ENCODE results near the gene SLC24A3.

Gene SLC24A3

DNA sequence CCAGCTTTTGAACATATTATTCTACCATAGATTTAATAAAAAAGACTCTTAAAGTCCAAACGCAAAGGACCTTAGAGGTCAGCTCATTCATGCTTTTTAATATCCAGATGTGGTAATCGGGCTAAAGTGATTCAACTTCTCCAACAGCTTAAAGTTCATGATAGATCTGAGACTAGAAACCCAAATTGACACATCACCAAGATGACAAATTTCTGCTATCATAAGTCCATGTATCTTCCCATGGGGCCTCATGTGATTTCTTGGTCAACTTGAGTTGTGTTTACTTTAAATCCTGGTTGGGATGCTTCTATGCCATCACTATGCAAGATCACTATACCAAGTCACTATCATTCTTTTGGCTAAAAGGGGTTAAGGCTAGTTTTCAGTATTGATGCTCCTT is 56.0 kb downstream of the SLC24A3 start:
- Histone ChIP-seq H3K27ac (ENCODE audit: low read depth in 2 of 2, low read length in 2 of 2) (no peak overlapping the region), H3K4me1 (ENCODE audit: control insufficient read depth in 2 of 2, insufficient read depth in 2 of 2, low read length in 2 of 2) (no peaks in the 10 kb centered on the region), H3K4me3 (ENCODE audit: low read length in 2 of 2) (no peak overlapping the region), H3K9me3 (ENCODE audit: control insufficient read depth in 2 of 2, low read length in 2 of 2) (no peaks in the 10 kb centered on the region), H3K9ac (ENCODE audit: low read depth in 1 of 2, low read length in 2 of 2) (no peak overlapping the region), H3K36me3 (ENCODE audit: control insufficient read depth in 2 of 2, insufficient read depth in 2 of 2, low read length in 2 of 2) (no peaks in the 10 kb centered on the region), H3K27me3 (ENCODE audit: control insufficient read depth in 2 of 2, insufficient read depth in 2 of 2, low read length in 2 of 2) (no peaks in the 10 kb centered on the region)

DNA sequence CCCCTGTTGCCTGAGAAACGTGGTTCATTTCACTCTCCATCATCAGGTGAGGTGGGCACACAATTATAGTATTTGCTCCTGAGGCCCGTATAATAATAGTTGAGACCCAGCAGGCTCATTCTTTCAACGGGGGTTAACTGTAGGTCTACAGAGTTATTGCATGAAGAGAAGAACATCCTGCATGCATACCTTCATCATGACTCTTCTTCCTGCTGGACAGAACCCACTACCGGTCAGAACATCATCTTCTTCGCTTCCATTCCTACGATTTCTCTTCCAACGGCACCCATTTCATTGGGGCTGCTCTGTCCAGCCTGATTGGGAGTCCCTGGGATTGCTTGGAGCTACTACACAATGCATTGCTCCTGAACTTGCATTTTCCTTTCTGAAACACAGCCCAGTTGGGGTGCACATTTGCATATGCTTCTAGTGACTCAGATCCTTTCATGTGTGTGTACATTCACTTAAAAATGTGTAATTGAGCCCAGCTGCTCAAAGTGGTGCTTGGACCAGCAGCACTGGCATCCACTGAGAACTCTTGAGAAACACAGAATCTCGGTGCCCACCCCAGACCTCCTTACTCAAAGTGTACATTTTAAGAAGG is 57.4 kb downstream of the SLC24A3 start:
- no peak overlapping the region for H3K9ac ChIP-seq (ENCODE audit: low read depth in 1 of 2, low read length in 2 of 2)
- no peak overlapping the region for H3K4me3 ChIP-seq (ENCODE audit: low read length in 2 of 2)
- no peaks in the 10 kb centered on the region for H3K36me3 ChIP-seq (ENCODE audit: control insufficient read depth in 2 of 2, insufficient read depth in 2 of 2, low read length in 2 of 2)
- H3K9me3 ChIP-seq (ENCODE audit: control insufficient read depth in 2 of 2, low read length in 2 of 2) = no peaks in the 10 kb centered on the region
- peaks cover 4 to 5% of the 10 kb centered on the region in 2 donors for H3K4me1 ChIP-seq (ENCODE audit: control insufficient read depth in 2 of 2, insufficient read depth in 2 of 2, low read length in 2 of 2)
- H3K27me3 ChIP-seq (ENCODE audit: control insufficient read depth in 2 of 2, insufficient read depth in 2 of 2, low read length in 2 of 2) = no peaks in the 10 kb centered on the region
- H3K27ac ChIP-seq (ENCODE audit: low read depth in 2 of 2, low read length in 2 of 2) = no peak overlapping the region

GRCh38 chr20:19271879-19272651 is 59.6 kb downstream of the SLC24A3 start:
- H3K9me3 ChIP-seq (ENCODE audit: control insufficient read depth in 2 of 2, low read length in 2 of 2) = no peaks in the 10 kb centered on the region
- no peaks in the 10 kb centered on the region for H3K27me3 ChIP-seq (ENCODE audit: control insufficient read depth in 2 of 2, insufficient read depth in 2 of 2, low read length in 2 of 2)
- peaks cover 16 to 21% of the 10 kb centered on the region in 2 donors for H3K4me1 ChIP-seq (ENCODE audit: control insufficient read depth in 2 of 2, insufficient read depth in 2 of 2, low read length in 2 of 2)
- no peaks in the 10 kb centered on the region for H3K36me3 ChIP-seq (ENCODE audit: control insufficient read depth in 2 of 2, insufficient read depth in 2 of 2, low read length in 2 of 2)
- H3K27ac ChIP-seq (ENCODE audit: low read depth in 2 of 2, low read length in 2 of 2) = no peak overlapping the region
- H3K9ac ChIP-seq (ENCODE audit: low read depth in 1 of 2, low read length in 2 of 2) = no peak overlapping the region
- H3K4me3 ChIP-seq (ENCODE audit: low read length in 2 of 2) = no peak overlapping the region

DNA sequence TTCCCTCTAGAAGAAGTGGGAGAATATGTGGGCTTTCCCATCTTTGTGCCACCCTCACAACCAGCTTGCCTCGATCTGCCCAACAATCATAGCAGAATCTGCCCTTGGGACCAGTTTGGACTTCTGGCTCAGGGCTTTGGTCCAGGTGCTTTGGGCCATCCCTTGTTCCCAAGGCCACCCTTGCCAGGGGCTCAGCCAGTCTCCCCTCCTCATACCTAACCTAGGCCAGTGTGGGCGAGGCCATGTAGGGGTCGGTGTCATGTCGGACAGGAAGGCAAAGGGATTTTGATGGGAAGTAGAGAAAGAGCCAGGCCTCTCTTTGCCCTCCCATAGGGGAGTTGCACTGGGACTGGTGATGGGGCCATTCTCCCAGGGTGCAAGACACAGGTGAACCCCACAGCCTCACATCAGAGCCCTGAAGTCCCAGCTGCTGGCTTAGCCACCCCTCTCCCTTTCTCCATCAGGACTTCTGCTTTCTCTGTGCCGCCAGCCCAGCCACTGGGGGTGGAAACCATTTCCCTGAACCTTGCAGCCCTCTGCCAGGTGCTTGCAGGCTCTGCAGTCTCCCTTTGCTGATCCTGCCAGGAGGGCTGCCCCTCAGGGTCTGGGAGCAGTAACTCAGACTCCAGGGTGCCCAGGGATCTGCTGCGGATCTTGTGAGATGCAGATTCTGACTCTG is 60.7 kb downstream of the SLC24A3 start:
- Histone ChIP-seq H3K9me3 (ENCODE audit: control insufficient read depth in 2 of 2, low read length in 2 of 2) (no peaks in the 10 kb centered on the region), H3K9ac (ENCODE audit: low read depth in 1 of 2, low read length in 2 of 2) (no peak overlapping the region), H3K27me3 (ENCODE audit: control insufficient read depth in 2 of 2, insufficient read depth in 2 of 2, low read length in 2 of 2) (no peaks in the 10 kb centered on the region), H3K27ac (ENCODE audit: low read depth in 2 of 2, low read length in 2 of 2) (no peak overlapping the region), H3K4me3 (ENCODE audit: low read length in 2 of 2) (no peak overlapping the region), H3K36me3 (ENCODE audit: control insufficient read depth in 2 of 2, insufficient read depth in 2 of 2, low read length in 2 of 2) (no peaks in the 10 kb centered on the region), H3K4me1 (ENCODE audit: control insufficient read depth in 2 of 2, insufficient read depth in 2 of 2, low read length in 2 of 2) (peaks cover 16 to 21% of the 10 kb centered on the region in 2 donors)

DNA sequence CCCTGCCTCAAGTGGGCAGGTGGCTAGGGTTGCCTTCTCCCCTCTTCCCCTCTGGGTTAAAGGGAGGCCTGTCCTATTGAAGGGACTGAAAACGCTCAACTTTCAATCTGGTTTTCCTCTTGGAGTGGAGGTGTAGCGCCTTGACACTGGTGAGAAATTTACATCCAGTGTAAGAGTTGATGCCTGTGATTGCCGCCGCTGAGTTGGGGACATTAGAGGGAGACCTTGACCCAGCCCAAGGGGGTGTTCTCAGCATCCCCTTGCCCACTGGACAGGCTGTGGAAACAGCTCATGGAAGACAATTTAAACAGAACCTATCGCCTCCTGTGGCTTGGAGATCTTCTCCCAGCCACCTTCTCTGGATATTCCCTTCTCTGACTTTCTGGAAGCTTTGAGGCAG is 61.6 kb downstream of the SLC24A3 start:
- H3K4me1 ChIP-seq (ENCODE audit: control insufficient read depth in 2 of 2, insufficient read depth in 2 of 2, low read length in 2 of 2) = peaks cover 16 to 21% of the 10 kb centered on the region in 2 donors
- H3K9me3 ChIP-seq (ENCODE audit: control insufficient read depth in 2 of 2, low read length in 2 of 2) = no peaks in the 10 kb centered on the region
- H3K9ac ChIP-seq (ENCODE audit: low read depth in 1 of 2, low read length in 2 of 2) = no peak overlapping the region
- no peaks in the 10 kb centered on the region for H3K27me3 ChIP-seq (ENCODE audit: control insufficient read depth in 2 of 2, insufficient read depth in 2 of 2, low read length in 2 of 2)
- no peak overlapping the region for H3K27ac ChIP-seq (ENCODE audit: low read depth in 2 of 2, low read length in 2 of 2)
- H3K4me3 ChIP-seq (ENCODE audit: low read length in 2 of 2) = no peak overlapping the region
- no peaks in the 10 kb centered on the region for H3K36me3 ChIP-seq (ENCODE audit: control insufficient read depth in 2 of 2, insufficient read depth in 2 of 2, low read length in 2 of 2)

DNA sequence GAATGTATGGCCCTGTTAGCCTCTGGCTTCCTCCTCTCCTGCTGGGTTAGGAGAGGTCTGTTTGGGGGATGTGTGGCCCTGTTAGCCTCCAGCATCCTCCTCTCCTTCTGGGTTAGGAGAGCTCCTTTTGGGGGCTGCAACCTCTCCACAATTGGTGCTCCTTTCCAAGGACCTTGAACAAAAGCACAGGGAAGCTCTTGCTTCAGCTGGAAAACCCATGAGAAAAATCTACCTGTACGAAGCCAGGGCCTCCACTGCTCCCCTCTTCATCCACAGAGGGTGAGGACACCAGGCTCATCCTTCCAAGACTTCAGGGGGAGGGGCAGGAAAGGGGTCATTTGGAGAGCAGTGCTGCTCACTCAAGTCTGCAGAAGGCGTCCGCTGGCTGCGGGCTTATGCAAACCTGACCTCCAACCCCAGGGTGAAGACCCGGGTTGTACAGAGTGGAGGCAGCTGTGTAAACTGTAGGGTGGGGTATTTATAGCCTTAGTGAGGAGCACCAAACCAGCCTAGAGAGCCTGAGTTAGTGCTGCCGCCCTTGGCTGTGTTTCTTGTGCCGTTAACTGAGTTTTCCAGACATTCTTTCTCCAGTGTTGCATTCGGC is 62.1 kb downstream of the SLC24A3 start:
- no peaks in the 10 kb centered on the region for H3K36me3 ChIP-seq (ENCODE audit: control insufficient read depth in 2 of 2, insufficient read depth in 2 of 2, low read length in 2 of 2)
- H3K27ac ChIP-seq (ENCODE audit: low read depth in 2 of 2, low read length in 2 of 2) = peak overlapping the region; percentile 34 to 54
- peak overlapping the region in 1 of 2 donors; percentile 13 for H3K4me3 ChIP-seq (ENCODE audit: low read length in 2 of 2)
- peaks cover 16 to 21% of the 10 kb centered on the region in 2 donors for H3K4me1 ChIP-seq (ENCODE audit: control insufficient read depth in 2 of 2, insufficient read depth in 2 of 2, low read length in 2 of 2)
- no peak overlapping the region for H3K9ac ChIP-seq (ENCODE audit: low read depth in 1 of 2, low read length in 2 of 2)
- no peaks in the 10 kb centered on the region for H3K9me3 ChIP-seq (ENCODE audit: control insufficient read depth in 2 of 2, low read length in 2 of 2)
- no peaks in the 10 kb centered on the region for H3K27me3 ChIP-seq (ENCODE audit: control insufficient read depth in 2 of 2, insufficient read depth in 2 of 2, low read length in 2 of 2)

- Histone ChIP-seq H3K9ac (ENCODE audit: low read depth in 1 of 2, low read length in 2 of 2) (no peak overlapping the region), H3K4me1 (ENCODE audit: control insufficient read depth in 2 of 2, insufficient read depth in 2 of 2, low read length in 2 of 2) (peaks cover 16 to 21% of the 10 kb centered on the region in 2 donors), H3K36me3 (ENCODE audit: control insufficient read depth in 2 of 2, insufficient read depth in 2 of 2, low read length in 2 of 2) (no peaks in the 10 kb centered on the region), H3K9me3 (ENCODE audit: control insufficient read depth in 2 of 2, low read length in 2 of 2) (no peaks in the 10 kb centered on the region), H3K27ac (ENCODE audit: low read depth in 2 of 2, low read length in 2 of 2) (peak overlapping the region; percentile 34 to 54), H3K4me3 (ENCODE audit: low read length in 2 of 2) (peak overlapping the region in 1 of 2 donors; percentile 13), H3K27me3 (ENCODE audit: control insufficient read depth in 2 of 2, insufficient read depth in 2 of 2, low read length in 2 of 2) (no peaks in the 10 kb centered on the region)
Measured at GRCh38 chr20:19275038-19275629, 62.7 kb downstream of the SLC24A3 start.

GRCh38 chr20:19275630-19276071 is 63.2 kb downstream of the SLC24A3 start:
- Histone ChIP-seq H3K4me1 (ENCODE audit: control insufficient read depth in 2 of 2, insufficient read depth in 2 of 2, low read length in 2 of 2) (peaks cover 16 to 21% of the 10 kb centered on the region in 2 donors), H3K9ac (ENCODE audit: low read depth in 1 of 2, low read length in 2 of 2) (no peak overlapping the region), H3K4me3 (ENCODE audit: low read length in 2 of 2) (peak overlapping the region in 1 of 2 donors; percentile 32), H3K27ac (ENCODE audit: low read depth in 2 of 2, low read length in 2 of 2) (peak overlapping the region; percentile 34 to 54), H3K9me3 (ENCODE audit: control insufficient read depth in 2 of 2, low read length in 2 of 2) (no peaks in the 10 kb centered on the region), H3K27me3 (ENCODE audit: control insufficient read depth in 2 of 2, insufficient read depth in 2 of 2, low read length in 2 of 2) (no peaks in the 10 kb centered on the region), H3K36me3 (ENCODE audit: control insufficient read depth in 2 of 2, insufficient read depth in 2 of 2, low read length in 2 of 2) (no peaks in the 10 kb centered on the region)

DNA sequence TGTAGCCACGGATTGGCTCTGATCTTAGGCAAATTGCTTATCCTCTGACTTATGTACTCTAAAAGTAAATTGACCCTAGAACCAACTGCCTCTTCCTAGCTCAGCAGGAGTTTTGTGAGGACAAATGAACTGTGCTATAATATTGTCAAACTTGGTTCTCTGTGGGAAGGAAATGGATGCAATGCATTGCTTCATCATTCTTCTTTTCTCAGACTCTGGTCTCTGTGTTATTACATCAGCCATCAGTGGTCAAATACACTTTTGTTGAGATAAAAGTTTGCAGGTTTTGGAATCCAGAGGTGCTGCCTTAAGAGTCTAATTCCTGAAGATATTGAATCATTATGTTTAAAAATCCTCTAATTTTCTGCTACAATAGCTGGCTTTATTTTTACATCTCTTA is 64.9 kb downstream of the SLC24A3 start:
- Histone ChIP-seq H3K36me3 (ENCODE audit: control insufficient read depth in 2 of 2, insufficient read depth in 2 of 2, low read length in 2 of 2) (no peaks in the 10 kb centered on the region), H3K4me3 (ENCODE audit: low read length in 2 of 2) (no peak overlapping the region), H3K9me3 (ENCODE audit: control insufficient read depth in 2 of 2, low read length in 2 of 2) (no peaks in the 10 kb centered on the region), H3K27me3 (ENCODE audit: control insufficient read depth in 2 of 2, insufficient read depth in 2 of 2, low read length in 2 of 2) (no peaks in the 10 kb centered on the region), H3K27ac (ENCODE audit: low read depth in 2 of 2, low read length in 2 of 2) (no peak overlapping the region), H3K9ac (ENCODE audit: low read depth in 1 of 2, low read length in 2 of 2) (no peak overlapping the region), H3K4me1 (ENCODE audit: control insufficient read depth in 2 of 2, insufficient read depth in 2 of 2, low read length in 2 of 2) (peaks cover 16 to 21% of the 10 kb centered on the region in 2 donors)
